22Rv1 (cell line): ENCODE data around the gene NBAS.

Source experiments
- CTCF ChIP-seq: fragments of 450-650 bp; IDR thresholded peaks from 2 replicates; pipeline ENCODE4 v1.5.1; 2017; ENCODE audit warnings: mild to moderate bottlenecking
- ZFX ChIP-seq: fragments of 450-650 bp; IDR thresholded peaks from 2 replicates; pipeline ENCODE4 v1.6.1; 2017; ENCODE audit warnings: antibody characterized with exemption, borderline replicate concordance

- no peak for TF ChIP-seq CTCF
- no peak for TF ChIP-seq ZFX
Measured at GRCh38 chr2:15601681-15602080, 40.5 kb upstream of the NBAS start.
